Ovary (tissue), 9 donors: Measurements from ENCODE around the gene TBX1. TPM values are rescaled to one million over a fixed set of nuclear protein-coding genes. Genes with fewer than 3 reads are reported as not detected.

Source experiments
- DNase-seq, 5 donors: peaks; one replicate each; pipeline ENCODE4 v3.0.0-alpha.2; 2019 to 2020
- H3K27ac ChIP-seq, 2 donors: fragments of 200-600 bp; one replicate each; pipeline versions ENCODE4 v1.5.1 to v1.8.0; 2019 to 2022
- H3K27me3 ChIP-seq: fragments of 200-600 bp; one replicate; pipeline ENCODE4 v1.8.0; 2022
- H3K36me3 ChIP-seq: fragments of 200-600 bp; sonication (generic); one replicate; pipeline ENCODE4 v1.5.1; 2019
- H3K4me1 ChIP-seq: one replicate; pipeline ENCODE4 v1.8.1; 2013; ENCODE audit warnings: mild to moderate bottlenecking, moderate library complexity; ENCODE audit not compliant: insufficient read depth
- H3K4me3 ChIP-seq: fragments of 200-600 bp; sonication (generic); one replicate; pipeline ENCODE4 v1.5.1; 2017
- H3K9me3 ChIP-seq, 2 donors: fragments of 200-600 bp in 1 of 2; sonication (generic) in 1 of 2; one replicate each; pipeline versions ENCODE4 v1.5.1 to v1.8.1; 2013 to 2019; ENCODE audit warnings: mild to moderate bottlenecking in 1 of 2, moderate library complexity in 1 of 2
- CTCF ChIP-seq, 3 donors: fragments of 450-650 bp in 2 of 3; fragments of 200-600 bp in 1 of 3; IDR thresholded peaks; one replicate each; pipeline versions ENCODE4 v1.5.1 to v1.8.0; 2016 to 2022; ENCODE audit warnings: antibody characterized with exemption in 3 of 3, mild to moderate bottlenecking in 1 of 3
- EP300 ChIP-seq: sonication (generic); formaldehyde crosslinking; IDR thresholded peaks from one replicate; pipeline ENCODE4 v1.6.1; 2017; ENCODE audit warnings: antibody characterized with exemption
- POLR2A ChIP-seq: fragments of 450-650 bp; IDR thresholded peaks from one replicate; pipeline ENCODE4 v1.6.1; 2017; ENCODE audit warnings: antibody characterized with exemption, mild to moderate bottlenecking, moderate library complexity
- WGBS, 3 donors: extraction: QIAGEN DNeasy Blood & Tissue Kit in 1 of 3; methylation state at CpG; one replicate each; pipeline versions ENCODE4 v1.1.5 to v1.1.7; 2013 to 2017; 5-methylcytosine and 5-hydroxymethylcytosine counted together
- intact Hi-C, 4 donors: fragments of 100-400 bp; cut with DNase I; formaldehyde crosslinking; loops; one replicate each; pipeline versions ENCODE4 v1.11.0 to v1.15.1; 2022 to 2023
- polyA plus RNA-seq, 2 donors: library from polyadenylated mRNA; stranded (reverse); fragments of 200-250 nt in 1 of 2; fragments of 350-450 nt in 1 of 2; fragmentation: Illumina TruSeq in 1 of 2; extraction: RNeasy Lipid Tissue Mini Kit (QIAGEN cat#74804) in 1 of 2; gene quantifications; one replicate each; pipeline ENCODE4 v1.2.3, GENCODE V29; 2013 to 2014
- total RNA-seq, 7 donors: library from RNA; depleted of rRNA in 2 of 7; stranded (reverse); fragments of >200 nt in 2 of 7; fragmentation: NEBNext Ultra II Directional in 3 of 7; extraction: Animal tissue kit (Norgen Biotek cat#: 25700) in 3 of 7; gene quantifications; one replicate each; pipeline versions ENCODE4 v1.1.0 to v1.2.4, GENCODE V29; 2016 to 2023
- donor health status: DM: no; HTN: no; CAD: no; lungs with moderate emphysema.
- donor health status: DM: no; HTN: no; CAD: no.
- donor health status: Bipolar disorder and iron deficiency.
- donor health status: DM: yes; HTN: yes; CAD: no.
- donor health status: DM: no; HTN: no; CAD: no.
- donor health status: DM: yes; HTN: yes; CAD: no.

Gene TBX1
- total and polyA plus RNA-seq, 9 donors = 1.2 to 23.8 (median 2.9) TPM; not detected in 1

- Histone ChIP-seq H3K36me3 (no peaks in the 10 kb centered on the region), H3K27ac (no peak overlapping the region), H3K4me1 (no peaks in the 10 kb centered on the region), H3K4me3 (no peak overlapping the region), H3K27me3 (no peaks in the 10 kb centered on the region), H3K9me3 (no peaks in the 10 kb centered on the region)
- 70 to 72% (median 72%) methylated on average over 22 to 24 of the region's 24 CpGs for WGBS, 3 donors
- intact Hi-C loops = no loop called here
- TF ChIP-seq EP300 = no peak
- TF ChIP-seq CTCF (IDR thresholded peaks at IDR 0.05) = no peak
- TF ChIP-seq POLR2A = no peak
- no peak for DNase-seq
These were observed 15.2 kb upstream of the TBX1 start for GRCh38 chr22:19745155-19746101.

GRCh38 chr22:19746726-19747125 lies 13.9 kb upstream of the TBX1 start:
- no peak for DNase-seq
- Histone ChIP-seq H3K27ac (no peak overlapping the region), H3K36me3 (no peaks in the 10 kb centered on the region), H3K4me3 (no peak overlapping the region), H3K27me3 (no peaks in the 10 kb centered on the region), H3K9me3 (no peaks in the 10 kb centered on the region), H3K4me1 (no peaks in the 10 kb centered on the region)
- TF ChIP-seq EP300 (no peak), POLR2A (no peak), CTCF (IDR thresholded peaks at IDR 0.05) (no peak)
- intact Hi-C loops = no loop called here
- WGBS, 3 donors = 92 to 95% (median 93%) methylated on average over 12 to 13 of the region's 13 CpGs

- TF ChIP-seq CTCF (IDR thresholded peaks at IDR 0.05) = no peak
- H3K4me3 ChIP-seq = no peak overlapping the region
- WGBS, 3 donors = 86 to 93% (median 88%) methylated on average over 3 to 12 of the region's 12 CpGs
- H3K9me3 ChIP-seq = no peaks in the 10 kb centered on the region
- H3K27me3 ChIP-seq = no peaks in the 10 kb centered on the region
- intact Hi-C loops = no loop called here
- no peak for DNase-seq
- H3K36me3 ChIP-seq = no peaks in the 10 kb centered on the region
- no peaks in the 10 kb centered on the region for H3K4me1 ChIP-seq
- H3K27ac ChIP-seq = no peak overlapping the region
These were observed 13.0 kb upstream of the TBX1 start for GRCh38 chr22:19747551-19747950.

- H3K9me3 ChIP-seq = no peaks in the 10 kb centered on the region
- no peak for DNase-seq
- no peaks in the 10 kb centered on the region for H3K4me1 ChIP-seq
- intact Hi-C loops = no loop called here
- no peak overlapping the region for H3K27ac ChIP-seq
- H3K36me3 ChIP-seq = no peaks in the 10 kb centered on the region
- TF ChIP-seq EP300 = no peak
- TF ChIP-seq POLR2A = no peak
- TF ChIP-seq CTCF (IDR thresholded peaks at IDR 0.05) = no peak
- WGBS, 3 donors = 76 to 84% (median 77%) methylated on average over 4 of the region's 4 CpGs
- no peaks in the 10 kb centered on the region for H3K27me3 ChIP-seq
- no peak overlapping the region for H3K4me3 ChIP-seq
These were observed 12.4 kb upstream of the TBX1 start for GRCh38 chr22:19748139-19748538.
